A673 (cell line): ENCODE data around the gene CLEC10A.

Experiments
- CTCF ChIP-seq: fragments of 300-800, 200-600 bp; sonication (generic); conservative IDR thresholded peaks from 2 replicates; pipeline ENCODE4 v1.5.1; 2017; ENCODE audit warnings: low read depth, mild to moderate bottlenecking, antibody characterized with exemption, low read length, moderate library complexity, mixed read lengths
- EZH2 ChIP-seq: fragments of 200-600 bp; sonication (generic); IDR thresholded peaks from 2 replicates; pipeline ENCODE4 v1.6.1; 2017; ENCODE audit warnings: borderline replicate concordance, low read depth, mild to moderate bottlenecking, mixed read lengths, antibody characterized with exemption, low read length; ENCODE audit not compliant: poor library complexity, severe bottlenecking

- TF ChIP-seq CTCF (no peak), EZH2 (no peak)
These were observed 34.3 kb upstream of the CLEC10A start, which contains the start of gene ASGR2 for GRCh38 chr17:7114241-7114874.
